Measurements from ENCODE around the gene TGFBR3L. TPM values are rescaled to one million over a fixed set of nuclear protein-coding genes. Genes with fewer than 3 reads are reported as not detected.

The TGFBR3L gene
- total and polyA plus RNA-seq, 2 donors (not counting 3 experiments of a cell fraction or from before 2014, with no cell fraction given) = 0.35 TPM; not detected in 1

DNA sequence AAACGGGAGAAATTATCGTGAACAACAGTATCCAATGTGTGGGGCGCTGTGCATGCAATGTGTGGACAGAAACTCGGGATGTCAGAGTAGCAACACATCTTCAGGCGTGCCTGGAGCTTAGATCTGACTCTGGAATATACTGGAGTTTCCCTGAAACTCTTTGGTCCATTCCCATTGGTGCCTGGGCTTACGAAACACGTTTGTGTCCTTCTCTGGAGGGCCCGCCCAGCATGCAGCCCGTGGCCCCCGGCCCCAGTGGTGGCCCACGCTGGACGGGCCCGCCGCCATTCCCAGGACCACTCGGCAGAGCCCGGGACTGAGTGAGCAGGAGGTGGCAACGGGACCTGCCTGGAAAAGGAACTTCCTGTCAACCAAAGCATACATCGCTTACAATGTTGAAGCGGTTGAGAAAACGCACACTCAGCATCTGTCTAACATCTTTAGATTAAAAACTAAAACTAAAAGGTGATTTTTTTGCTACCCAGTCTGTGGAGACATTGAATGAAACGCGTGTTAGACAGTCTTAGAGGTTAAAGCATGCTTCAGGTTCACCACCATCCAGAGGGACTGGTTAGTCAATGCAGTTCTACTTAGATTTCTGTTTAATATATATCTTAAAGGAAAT is 48.1 kb downstream of the TGFBR3L start:
- TF ChIP-seq, protein P1, sequence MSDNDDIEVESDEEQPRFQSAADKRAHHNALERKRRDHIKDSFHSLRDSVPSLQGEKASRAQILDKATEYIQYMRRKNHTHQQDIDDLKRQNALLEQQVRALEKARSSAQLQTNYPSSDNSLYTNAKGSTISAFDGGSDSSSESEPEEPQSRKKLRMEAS (IDR thresholded peaks at IDR 0.05; ENCODE audit: insufficient read depth, insufficient read length) = no peak
- TF ChIP-seq JUN (IDR thresholded peaks at IDR 0.05; ENCODE audit: borderline replicate concordance, insufficient read depth, insufficient read length, low read depth) (no peak), MYC (IDR thresholded peaks at IDR 0.05; ENCODE audit: low read depth, low read length) (no peak), EZH2 (IDR thresholded peaks at IDR 0.05; ENCODE audit: borderline replicate concordance, low read depth, low read length, severe bottlenecking) (no peak), CTCF (IDR thresholded peaks at IDR 0.05; ENCODE audit: extremely low read depth in 1 of 2, insufficient read depth in 1 of 2, low read depth in 1 of 2, low read length in 2 of 2) (no peak), FOS (IDR thresholded peaks at IDR 0.05; ENCODE audit: borderline replicate concordance, insufficient read depth, low read length) (no peak), POLR2AphosphoS5 (IDR thresholded peaks at IDR 0.05; ENCODE audit: insufficient read depth, low read depth, low read length) (no peak), GATA2 (IDR thresholded peaks at IDR 0.05; ENCODE audit: insufficient read depth, insufficient read length, low read depth, low read length) (no peak), POLR2A (IDR thresholded peaks at IDR 0.05; ENCODE audit: low read depth, low read length) (no peak)
- no peaks in the 10 kb centered on the region for H3K27me3 ChIP-seq (ENCODE audit: control insufficient read depth in 2 of 2, insufficient read depth in 2 of 2, low read length in 2 of 2)
- peaks cover 22 to 34% of the 10 kb centered on the region in 2 experiments for H3K36me3 ChIP-seq (ENCODE audit: control insufficient read depth in 2 of 2, extremely low read depth in 1 of 2, insufficient read depth in 2 of 2, low read length in 2 of 2)
- no peak for FAIRE-seq
- BruUV-seq (replicated peaks) = TSS peak; percentile 39
- no peaks in the 10 kb centered on the region for H3K9me1 ChIP-seq (replicated peaks; ENCODE audit: control insufficient read depth, extremely low read depth, insufficient read depth, low read length)
- H2AFZ ChIP-seq (ENCODE audit: low read depth, low read length) = no peak overlapping the region
- H4K20me1 ChIP-seq (replicated peaks; ENCODE audit: control insufficient read depth, extremely low read depth, insufficient read depth, low read length) = no peaks in the 10 kb centered on the region
- intact Hi-C loops (cut with micrococcal nuclease) (no loop called here), dilution Hi-C loops (cut with MboI; ENCODE audit: extremely low pct_ligation_motif_present, low sequenced_read_pairs) (no loop called here)
- DNase-seq (ENCODE audit: low read depth, low spot score) = no peak
- H3K4me1 ChIP-seq (ENCODE audit: control insufficient read depth, extremely low read depth, insufficient read depth, low read length) = no peaks in the 10 kb centered on the region
- H3K79me2 ChIP-seq (ENCODE audit: control insufficient read depth, insufficient read depth, low read length) = no peaks in the 10 kb centered on the region
- H3K27ac ChIP-seq (ENCODE audit: insufficient read depth, low read depth, low read length) = no peak overlapping the region
- ChIA-PET CTCF (interaction anchor here (0.7 kb wide), 1 partner anchor 19 kb away, joined by 3 read pairs; the partner anchor contains the start of gene TIMM44), POLR2A (no interaction called here)
- H3K9me3 ChIP-seq (replicated peaks; ENCODE audit: control insufficient read depth, insufficient read depth, low read length) = no peaks in the 10 kb centered on the region
- no peak overlapping the region for H3K9ac ChIP-seq (replicated peaks; ENCODE audit: extremely low read depth, insufficient read depth, low read length)
- no peak overlapping the region for H3K4me3 ChIP-seq (replicated peaks in 1 of 3; ENCODE audit: insufficient read depth in 1 of 3, low read depth in 1 of 3, low read length in 3 of 3)
- no peak overlapping the region for H3K4me2 ChIP-seq (ENCODE audit: insufficient read depth, low read length)
